NK-92 treated with Interleukin-12 subunit alpha and Interleukin-12 subunit beta, amount 100 ng/mL, for 24 hours (cell line): ENCODE results near the gene DPM3.
"Not testable (repeated sequence)": the region's sequence is repeated elsewhere in the genome, so short reads cannot be mapped to it uniquely, and the experiment has no call there.

Experiments used
- DNase-seq: peaks from one replicate; lab custom pipeline; 2025; lab: John Stamatoyannopoulos, UW

The DPM3 gene

GRCh38 chr1:155139895-155140629 lies at the start of gene DPM3:
Gene DPM3 (minus strand): TSS chr1:155140531. CDS start chr1:155140240, 291 bp downstream.
- DNase-seq = peak; percentile 72

GRCh38 chr1:155189926-155190325 lies 49.6 kb upstream of the DPM3 start:
- DNase-seq = not testable (repeated sequence)

- no peak for DNase-seq
These were observed 47.9 kb upstream of the DPM3 start for GRCh38 chr1:155188268-155188667.

GRCh38 chr1:155187456-155187891 lies 47.1 kb upstream of the DPM3 start:
- no peak for DNase-seq

GRCh38 chr1:155186794-155187455 lies 46.6 kb upstream of the DPM3 start:
- DNase-seq = no peak

- DNase-seq = no peak
These were observed 45.9 kb upstream of the DPM3 start for GRCh38 chr1:155186067-155186793.

- no peak for DNase-seq
These were observed 45.4 kb upstream of the DPM3 start for GRCh38 chr1:155185783-155186066.

GRCh38 chr1:155184835-155185782 lies 44.8 kb upstream of the DPM3 start:
- DNase-seq = no peak

GRCh38 chr1:155184351-155184811 lies 44.0 kb upstream of the DPM3 start:
- DNase-seq = no peak

GRCh38 chr1:155183775-155184221 lies 43.5 kb upstream of the DPM3 start:
- DNase-seq = no peak

GRCh38 chr1:155182052-155182550 lies 41.8 kb upstream of the DPM3 start:
- DNase-seq = no peak

GRCh38 chr1:155181371-155182051 lies 41.2 kb upstream of the DPM3 start:
- no peak for DNase-seq

GRCh38 chr1:155179112-155180031 lies 39.0 kb upstream of the DPM3 start:
- DNase-seq = no peak

GRCh38 chr1:155178441-155179111 lies 38.2 kb upstream of the DPM3 start:
- DNase-seq = no peak

GRCh38 chr1:155177918-155178281 lies 37.6 kb upstream of the DPM3 start:
- no peak for DNase-seq

- no peak for DNase-seq
These were observed 37.0 kb upstream of the DPM3 start for GRCh38 chr1:155177192-155177917.

- DNase-seq = peak; percentile 57
These were observed 36.3 kb upstream of the DPM3 start for GRCh38 chr1:155176544-155177071.

- no peak for DNase-seq
These were observed 35.6 kb upstream of the DPM3 start for GRCh38 chr1:155175927-155176371.
